Fibroblast of lung (primary cell): Measurements from ENCODE around the gene SPON1. TPM values are rescaled to one million over a fixed set of nuclear protein-coding genes. Genes with fewer than 3 reads are reported as not detected.
A peak's percentile ranks its signal among the peaks of the same experiment; 100 is the strongest.

ENCODE experiments used
- DNase-seq, 2 donors: peaks; one replicate each; pipeline versions ENCODE4 v3.0.0 to v3.0.0-alpha.2; 2010; ENCODE audit warnings: low read depth in 2 of 2
- H2AFZ ChIP-seq: 2 replicates; pipeline ENCODE4 v1.5.1; 2012; ENCODE audit warnings: low read length, control low read depth, inconsistent platforms
- H3K27ac ChIP-seq: 2 replicates; pipeline ENCODE4 v1.5.1; 2011; ENCODE audit warnings: low read length, control low read depth; ENCODE audit not compliant: insufficient read depth
- H3K27me3 ChIP-seq: 2 replicates; pipeline ENCODE4 v1.5.1; 2011; ENCODE audit warnings: mild to moderate bottlenecking, low read length; ENCODE audit not compliant: control insufficient read depth, insufficient read depth
- H3K36me3 ChIP-seq: 2 replicates; pipeline ENCODE4 v1.5.1; 2011; ENCODE audit warnings: low read length; ENCODE audit not compliant: control insufficient read depth, insufficient read depth
- H3K4me1 ChIP-seq: 2 replicates; pipeline ENCODE4 v1.5.1; 2011; ENCODE audit warnings: low read length; ENCODE audit not compliant: control insufficient read depth, insufficient read depth; ENCODE audit errors: extremely low read depth
- H3K4me2 ChIP-seq: 2 replicates; pipeline ENCODE4 v1.5.1; 2011; ENCODE audit warnings: low read length, control low read depth; ENCODE audit not compliant: insufficient read depth; ENCODE audit errors: extremely low read depth
- H3K4me3 ChIP-seq, 4 experiments: fragments of 200-600 bp in 1 of 4; sonication (generic) in 1 of 4; replicated peaks in 1 of 4; 2 replicates each; pipeline ENCODE4 v1.5.1; 2011 to 2016; ENCODE audit warnings: low read length in 4 of 4, low read depth in 3 of 4, mild to moderate bottlenecking in 3 of 4, control low read depth in 2 of 4, inconsistent platforms in 1 of 4, mixed read lengths in 1 of 4; ENCODE audit not compliant: insufficient read depth in 1 of 4; ENCODE audit errors: control extremely low read depth in 1 of 4
- H3K79me2 ChIP-seq: 2 replicates; pipeline ENCODE4 v1.5.1; 2012; ENCODE audit warnings: mild to moderate bottlenecking, low read length, inconsistent platforms; ENCODE audit not compliant: control insufficient read depth, insufficient read depth
- H3K9ac ChIP-seq: 2 replicates; pipeline ENCODE4 v1.5.1; 2011; ENCODE audit warnings: mild to moderate bottlenecking, low read length, control low read depth; ENCODE audit not compliant: insufficient read depth
- H3K9me3 ChIP-seq: 2 replicates; pipeline ENCODE4 v1.5.1; 2012; ENCODE audit warnings: low read depth, low read length; ENCODE audit not compliant: control insufficient read depth, insufficient read depth
- H4K20me1 ChIP-seq: 2 replicates; pipeline ENCODE4 v1.5.1; 2011; ENCODE audit warnings: low read length; ENCODE audit not compliant: control insufficient read depth, insufficient read depth; ENCODE audit errors: extremely low read depth
- EZH2 ChIP-seq: IDR thresholded peaks from 2 replicates; pipeline ENCODE4 v1.5.1; 2012; ENCODE audit warnings: low read length, control low read depth, mild to moderate bottlenecking; ENCODE audit errors: missing control alignments
- polyA plus RNA-seq, 2 donors: library from polyadenylated mRNA; depleted of rRNA in 1 of 2; stranded (reverse) in 1 of 2; unstranded in 1 of 2; fragments of >200 nt; gene quantifications; 2 replicates each; pipeline ENCODE4 v1.2.1, GENCODE V29; 2011 to 2012; ENCODE audit warnings: missing spikeins in 1 of 2
- total RNA-seq: library from RNA; depleted of rRNA; stranded (reverse); fragments of >200 nt; gene quantifications from 2 replicates; pipeline ENCODE4 v1.2.1, GENCODE V29; 2014
- TF ChIP-seq, protein P1 (sequence below), 2 donors: IDR thresholded peaks in 1 of 2; conservative IDR thresholded peaks in 1 of 2; 1 replicate in 1 of 2; 2 replicates in 1 of 2; pipeline ENCODE4 v1.5.1; 2011 to 2012; ENCODE audit warnings: low read length in 2 of 2, control low read depth in 1 of 2, inconsistent platforms in 1 of 2, low read depth in 1 of 2, mild to moderate bottlenecking in 1 of 2

The SPON1 gene
- total and polyA plus RNA-seq, 2 donors (not counting 1 experiment from before 2014, with no cell fraction given) = 0.45 to 3.5 TPM

DNA sequence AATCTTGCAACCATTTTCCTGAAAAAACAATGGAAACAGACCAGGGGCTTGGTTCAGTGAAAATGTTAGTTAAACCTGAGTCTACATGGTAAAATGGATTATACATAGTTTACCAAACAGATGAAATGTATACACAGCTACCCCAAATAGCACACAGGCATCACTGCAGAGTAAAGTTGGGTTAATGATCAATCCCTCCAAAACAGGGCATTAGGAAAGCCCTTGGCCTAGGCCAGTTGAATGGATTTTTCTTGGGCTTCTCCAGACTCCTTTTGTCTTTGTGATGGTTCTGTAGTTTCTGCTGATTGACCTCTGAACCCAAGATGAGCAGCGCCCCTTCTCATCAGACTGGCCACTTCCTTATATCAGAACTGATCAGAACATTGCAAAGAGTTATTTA lies 222.9 kb downstream of the SPON1 start:
- H3K4me1 ChIP-seq = no peaks in the 10 kb centered on the region
- H4K20me1 ChIP-seq = no peaks in the 10 kb centered on the region
- no peaks in the 10 kb centered on the region for H3K27me3 ChIP-seq
- TF ChIP-seq, protein P1, sequence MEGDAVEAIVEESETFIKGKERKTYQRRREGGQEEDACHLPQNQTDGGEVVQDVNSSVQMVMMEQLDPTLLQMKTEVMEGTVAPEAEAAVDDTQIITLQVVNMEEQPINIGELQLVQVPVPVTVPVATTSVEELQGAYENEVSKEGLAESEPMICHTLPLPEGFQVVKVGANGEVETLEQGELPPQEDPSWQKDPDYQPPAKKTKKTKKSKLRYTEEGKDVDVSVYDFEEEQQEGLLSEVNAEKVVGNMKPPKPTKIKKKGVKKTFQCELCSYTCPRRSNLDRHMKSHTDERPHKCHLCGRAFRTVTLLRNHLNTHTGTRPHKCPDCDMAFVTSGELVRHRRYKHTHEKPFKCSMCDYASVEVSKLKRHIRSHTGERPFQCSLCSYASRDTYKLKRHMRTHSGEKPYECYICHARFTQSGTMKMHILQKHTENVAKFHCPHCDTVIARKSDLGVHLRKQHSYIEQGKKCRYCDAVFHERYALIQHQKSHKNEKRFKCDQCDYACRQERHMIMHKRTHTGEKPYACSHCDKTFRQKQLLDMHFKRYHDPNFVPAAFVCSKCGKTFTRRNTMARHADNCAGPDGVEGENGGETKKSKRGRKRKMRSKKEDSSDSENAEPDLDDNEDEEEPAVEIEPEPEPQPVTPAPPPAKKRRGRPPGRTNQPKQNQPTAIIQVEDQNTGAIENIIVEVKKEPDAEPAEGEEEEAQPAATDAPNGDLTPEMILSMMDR (conservative IDR thresholded peaks at IDR 0.05 in 1 of 2, IDR thresholded peaks at IDR 0.05 in 1 of 2; ENCODE audit: low read depth in 1 of 2, low read length in 2 of 2) = no peak
- no peak for TF ChIP-seq EZH2
- no peak overlapping the region for H3K27ac ChIP-seq
- no peak overlapping the region for H3K9ac ChIP-seq
- H3K4me2 ChIP-seq = no peak overlapping the region
- H3K4me3 ChIP-seq = no peak overlapping the region
- H3K9me3 ChIP-seq = no peaks in the 10 kb centered on the region
- H2AFZ ChIP-seq = no peak overlapping the region
- H3K79me2 ChIP-seq = no peaks in the 10 kb centered on the region
- H3K36me3 ChIP-seq = no peaks in the 10 kb centered on the region
- DNase-seq = no peak

DNA sequence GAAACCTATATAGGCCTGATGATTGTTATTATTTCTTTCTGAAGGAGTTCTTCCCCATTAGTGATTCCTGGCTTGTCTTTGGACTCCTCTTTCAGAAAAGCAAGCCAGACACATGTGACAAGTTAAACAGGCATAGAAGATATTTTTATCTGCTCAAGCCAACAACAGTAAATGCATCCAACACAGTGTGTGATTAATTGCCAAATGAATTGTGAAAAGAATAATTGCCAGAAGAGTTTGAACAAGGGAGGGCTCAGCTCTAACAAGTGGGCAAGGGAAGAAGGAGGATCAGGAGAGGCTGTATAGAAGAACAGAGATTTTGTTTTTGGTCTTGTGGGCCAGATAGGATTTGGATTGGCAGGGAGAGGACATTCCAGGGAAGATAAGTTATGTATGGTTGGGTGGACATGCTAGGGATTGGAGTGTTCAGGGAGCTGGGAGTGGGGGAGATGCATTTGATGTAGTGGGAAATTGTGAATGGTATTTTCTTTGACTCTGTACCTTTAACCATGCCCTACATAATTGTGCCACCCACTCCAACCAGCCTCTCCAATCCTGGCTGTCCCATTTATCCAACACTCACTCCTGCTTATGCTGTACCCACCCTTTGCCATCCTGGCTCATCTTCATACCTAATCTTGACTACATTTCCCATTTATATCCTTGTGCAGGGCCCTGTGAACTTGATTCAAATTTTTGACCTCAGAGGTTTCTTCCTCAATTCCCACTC lies 223.7 kb downstream of the SPON1 start:
- no peaks in the 10 kb centered on the region for H4K20me1 ChIP-seq
- H3K4me1 ChIP-seq = no peaks in the 10 kb centered on the region
- H3K4me3 ChIP-seq = no peak overlapping the region
- no peaks in the 10 kb centered on the region for H3K27me3 ChIP-seq
- no peaks in the 10 kb centered on the region for H3K9me3 ChIP-seq
- TF ChIP-seq, protein P1 (conservative IDR thresholded peaks at IDR 0.05 in 1 of 2, IDR thresholded peaks at IDR 0.05 in 1 of 2; ENCODE audit: low read depth in 1 of 2, low read length in 2 of 2) = no peak
- TF ChIP-seq EZH2 = no peak
- H3K9ac ChIP-seq = no peak overlapping the region
- no peak overlapping the region for H3K4me2 ChIP-seq
- peak in 1 of 2 donors; percentile 15 for DNase-seq
- no peaks in the 10 kb centered on the region for H3K36me3 ChIP-seq
- H2AFZ ChIP-seq = no peak overlapping the region
- no peak overlapping the region for H3K27ac ChIP-seq
- H3K79me2 ChIP-seq = no peaks in the 10 kb centered on the region

DNA sequence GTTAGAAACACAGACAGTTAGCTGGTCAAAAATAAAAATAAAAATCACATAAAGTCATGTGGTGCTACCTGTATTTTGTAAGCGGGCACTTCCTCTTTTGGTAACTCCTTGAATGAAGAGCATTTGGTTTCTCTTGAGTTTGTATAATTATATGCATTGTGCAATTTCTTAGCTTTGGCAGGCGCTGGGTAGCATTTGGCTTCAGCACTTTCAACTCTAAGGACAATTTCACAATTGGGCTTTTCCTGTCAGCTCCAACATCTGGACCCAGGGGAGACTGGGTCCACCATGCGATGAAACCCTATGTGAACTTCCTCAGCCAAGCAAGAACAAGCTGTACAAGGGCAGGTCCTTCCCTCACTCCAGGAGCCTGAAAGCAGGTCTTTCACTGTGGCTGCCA lies 227.4 kb downstream of the SPON1 start:
- Histone ChIP-seq H3K4me2 (no peak overlapping the region), H3K4me3 (no peak overlapping the region), H3K9ac (no peak overlapping the region), H3K27me3 (no peaks in the 10 kb centered on the region), H3K4me1 (no peaks in the 10 kb centered on the region), H3K27ac (no peak overlapping the region), H3K9me3 (no peaks in the 10 kb centered on the region), H4K20me1 (no peaks in the 10 kb centered on the region), H3K36me3 (no peaks in the 10 kb centered on the region), H2AFZ (no peak overlapping the region), H3K79me2 (no peaks in the 10 kb centered on the region)
- peak in 1 of 2 donors; percentile 81 for DNase-seq
- no peak for TF ChIP-seq EZH2
- TF ChIP-seq, protein P1 (conservative IDR thresholded peaks at IDR 0.05 in 1 of 2, IDR thresholded peaks at IDR 0.05 in 1 of 2; ENCODE audit: low read depth in 1 of 2, low read length in 2 of 2) = no peak
